HG03060 (cell line): ENCODE measurements around the gene P2RY2.

Source experiments
- ATAC-seq: cut with Tn5 transposase; IDR thresholded peaks from one replicate; pipeline ENCODE4 v1.9.1; 2021; ENCODE audit warnings: low read depth, moderate number of reproducible peaks; ENCODE audit not compliant: unreplicated experiment

The P2RY2 gene

GRCh38 chr11:73218106-73218829 is at the start of gene P2RY2:
TSS of gene P2RY2 (plus strand) at chr11:73218281. CDS start at chr11:73234160, 15,879 bp downstream.
- ATAC-seq = no peak

GRCh38 chr11:73168925-73169579 is 49.0 kb upstream of the P2RY2 start:
- ATAC-seq = no peak

- no peak for ATAC-seq
Observed at GRCh38 chr11:73170140-73170539, 47.9 kb upstream of the P2RY2 start.

GRCh38 chr11:73171436-73172161 is 46.5 kb upstream of the P2RY2 start:
- no peak for ATAC-seq

- no peak for ATAC-seq
Observed at GRCh38 chr11:73172992-73173656, 45.0 kb upstream of the P2RY2 start.

GRCh38 chr11:73173755-73174494 is 44.2 kb upstream of the P2RY2 start:
- no peak for ATAC-seq

GRCh38 chr11:73174495-73174791 is 43.6 kb upstream of the P2RY2 start:
- ATAC-seq = no peak

- no peak for ATAC-seq
Observed at GRCh38 chr11:73175551-73176144, 42.4 kb upstream of the P2RY2 start.

- no peak for ATAC-seq
Observed at GRCh38 chr11:73176145-73176873, 41.8 kb upstream of the P2RY2 start.

GRCh38 chr11:73176874-73177155 is 41.3 kb upstream of the P2RY2 start:
- no peak for ATAC-seq

- ATAC-seq = no peak
Observed at GRCh38 chr11:73177380-73177777, 40.7 kb upstream of the P2RY2 start.

- no peak for ATAC-seq
Observed at GRCh38 chr11:73177778-73178539, 40.1 kb upstream of the P2RY2 start.

- no peak for ATAC-seq
Observed at GRCh38 chr11:73178681-73179080, 39.4 kb upstream of the P2RY2 start.

GRCh38 chr11:73182824-73183321 is 35.2 kb upstream of the P2RY2 start:
- no peak for ATAC-seq

GRCh38 chr11:73184953-73185671 is 33.0 kb upstream of the P2RY2 start:
- no peak for ATAC-seq

GRCh38 chr11:73185680-73186293 is 32.3 kb upstream of the P2RY2 start:
- no peak for ATAC-seq

GRCh38 chr11:73186294-73186850 is 31.7 kb upstream of the P2RY2 start:
- no peak for ATAC-seq
